ENCODE measurements around the gene OSBPL6. TPM values are rescaled to one million over a fixed set of nuclear protein-coding genes. Genes with fewer than 3 reads are reported as not detected.

OSBPL6 gene
- total and polyA plus RNA-seq, 2 of the 13 experiments (the other 11 are each of a cell fraction or from before 2014, with no cell fraction given) = 0.03 to 0.11 TPM

- no peak for ATAC-seq
- CTCF ChIA-PET (ENCODE audit: low intra/inter-chr PET ratio, low total read pairs) = no interaction called here
- no peak overlapping the region for H3K4me3 ChIP-seq (replicated peaks in 1 of 3; ENCODE audit: insufficient read depth in 1 of 3, low read depth in 2 of 3, low read length in 3 of 3)
- no peaks in the 10 kb centered on the region for H3K36me3 ChIP-seq (replicated peaks in 1 of 2; ENCODE audit: control insufficient read depth in 1 of 2, insufficient read depth in 2 of 2, low read length in 2 of 2)
- no peaks in the 10 kb centered on the region for H3K79me2 ChIP-seq (ENCODE audit: insufficient read depth, low read length)
- FAIRE-seq = no peak
- H3K9me3 ChIP-seq (ENCODE audit: low read length) = peaks cover 5% of the 10 kb centered on the region; the same call in 1 of the 2 replicates
- H3K27ac ChIP-seq (ENCODE audit: extremely low read length, insufficient read depth, low read length) = no peak overlapping the region
- POLR2A ChIA-PET = no interaction called here
- H3K27me3 ChIP-seq (ENCODE audit: control insufficient read depth in 1 of 2, insufficient read depth in 2 of 2, low read length in 2 of 2) = no peaks in the 10 kb centered on the region
- WGBS (ENCODE audit: low lambda C conversion rate) = 68% methylated on average over 1 of the region's 1 CpG
- H2AFZ ChIP-seq (ENCODE audit: low read length) = no peak overlapping the region
- in situ Hi-C loops (cut with HindIII; ENCODE audit: extremely low pct_ligation_motif_present, low pct_unique_long_range_greater_than_20kb) = no loop called here
- BruUV-seq (replicated peaks) = no TSS peak
- peaks cover 13% of the 10 kb centered on the region for H3K4me1 ChIP-seq (ENCODE audit: insufficient read depth, low read length)
- no peaks in the 10 kb centered on the region for H4K20me1 ChIP-seq (ENCODE audit: insufficient read depth, low read length)
- no peak overlapping the region for H3K4me2 ChIP-seq (ENCODE audit: low read depth, low read length)
- TF ChIP-seq ZBTB3 (CRISPR knock-in tag; IDR thresholded peaks at IDR 0.05; ENCODE audit: borderline replicate concordance, low read depth) (no peak), ZFP41 (CRISPR knock-in tag; IDR thresholded peaks at IDR 0.05; ENCODE audit: borderline replicate concordance) (no peak), ZNF546 (CRISPR knock-in tag; conservative IDR thresholded peaks at IDR 0.05) (no peak), ZNF788 (CRISPR knock-in tag; IDR thresholded peaks at IDR 0.05; ENCODE audit: borderline replicate concordance) (no peak), SP4 (CRISPR knock-in tag; IDR thresholded peaks at IDR 0.05) (no peak), NFATC3 (CRISPR knock-in tag; IDR thresholded peaks at IDR 0.05) (no peak), MYPOP (CRISPR knock-in tag; IDR thresholded peaks at IDR 0.05) (no peak), GFI1 (CRISPR knock-in tag; IDR thresholded peaks at IDR 0.05; ENCODE audit: borderline replicate concordance) (no peak), RFX5 (IDR thresholded peaks at IDR 0.05; ENCODE audit: low read depth, low read length) (no peak), NCOA1 (CRISPR knock-in tag; IDR thresholded peaks at IDR 0.05) (no peak), DMAP1 (CRISPR knock-in tag; IDR thresholded peaks at IDR 0.05) (no peak), HOXA7 (CRISPR knock-in tag; IDR thresholded peaks at IDR 0.05) (no peak), TBP (CRISPR knock-in tag; IDR thresholded peaks at IDR 0.05) (no peak), TBX2 (CRISPR knock-in tag; IDR thresholded peaks at IDR 0.05; ENCODE audit: borderline replicate concordance) (no peak), ZNF275 (CRISPR knock-in tag; IDR thresholded peaks at IDR 0.05; ENCODE audit: borderline replicate concordance) (no peak), NPAS2 (CRISPR knock-in tag; IDR thresholded peaks at IDR 0.05; ENCODE audit: borderline replicate concordance) (no peak), ZNF354B (CRISPR knock-in tag; IDR thresholded peaks at IDR 0.05) (no peak), CHD2 (IDR thresholded peaks at IDR 0.05; ENCODE audit: low read depth, low read length) (no peak)
- TF ChIP-seq, protein P1, sequence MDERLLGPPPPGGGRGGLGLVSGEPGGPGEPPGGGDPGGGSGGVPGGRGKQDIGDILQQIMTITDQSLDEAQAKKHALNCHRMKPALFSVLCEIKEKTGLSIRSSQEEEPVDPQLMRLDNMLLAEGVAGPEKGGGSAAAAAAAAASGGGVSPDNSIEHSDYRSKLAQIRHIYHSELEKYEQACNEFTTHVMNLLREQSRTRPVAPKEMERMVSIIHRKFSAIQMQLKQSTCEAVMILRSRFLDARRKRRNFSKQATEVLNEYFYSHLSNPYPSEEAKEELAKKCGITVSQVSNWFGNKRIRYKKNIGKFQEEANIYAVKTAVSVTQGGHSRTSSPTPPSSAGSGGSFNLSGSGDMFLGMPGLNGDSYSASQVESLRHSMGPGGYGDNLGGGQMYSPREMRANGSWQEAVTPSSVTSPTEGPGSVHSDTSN (CRISPR knock-in tag; IDR thresholded peaks at IDR 0.05) = no peak
- TF ChIP-seq, protein P2, sequence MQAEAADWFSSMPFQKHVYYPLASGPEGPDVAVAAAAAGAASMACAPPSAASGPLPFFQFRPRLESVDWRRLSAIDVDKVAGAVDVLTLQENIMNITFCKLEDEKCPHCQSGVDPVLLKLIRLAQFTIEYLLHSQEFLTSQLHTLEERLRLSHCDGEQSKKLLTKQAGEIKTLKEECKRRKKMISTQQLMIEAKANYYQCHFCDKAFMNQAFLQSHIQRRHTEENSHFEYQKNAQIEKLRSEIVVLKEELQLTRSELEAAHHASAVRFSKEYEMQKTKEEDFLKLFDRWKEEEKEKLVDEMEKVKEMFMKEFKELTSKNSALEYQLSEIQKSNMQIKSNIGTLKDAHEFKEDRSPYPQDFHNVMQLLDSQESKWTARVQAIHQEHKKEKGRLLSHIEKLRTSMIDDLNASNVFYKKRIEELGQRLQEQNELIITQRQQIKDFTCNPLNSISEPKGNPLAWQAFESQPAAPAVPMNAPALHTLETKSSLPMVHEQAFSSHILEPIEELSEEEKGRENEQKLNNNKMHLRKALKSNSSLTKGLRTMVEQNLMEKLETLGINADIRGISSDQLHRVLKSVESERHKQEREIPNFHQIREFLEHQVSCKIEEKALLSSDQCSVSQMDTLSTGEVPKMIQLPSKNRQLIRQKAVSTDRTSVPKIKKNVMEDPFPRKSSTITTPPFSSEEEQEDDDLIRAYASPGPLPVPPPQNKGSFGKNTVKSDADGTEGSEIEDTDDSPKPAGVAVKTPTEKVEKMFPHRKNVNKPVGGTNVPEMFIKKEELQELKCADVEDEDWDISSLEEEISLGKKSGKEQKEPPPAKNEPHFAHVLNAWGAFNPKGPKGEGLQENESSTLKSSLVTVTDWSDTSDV (CRISPR knock-in tag; IDR thresholded peaks at IDR 0.05) = no peak
- DNase-seq (ENCODE audit: low spot score) = no peak
- intact Hi-C loops (cut with micrococcal nuclease; ENCODE audit: unreplicated experiment) = no loop called here
- H3K9ac ChIP-seq (ENCODE audit: insufficient read depth, low read depth, low read length) = no peak overlapping the region
These were observed 38.8 kb upstream of the OSBPL6 start for GRCh38 chr2:178155524-178155923.
